HG03103 (cell line): ENCODE data around the gene TRIP6.

ENCODE experiments used
- ATAC-seq: cut with Tn5 transposase; IDR thresholded peaks from one replicate; pipeline ENCODE4 v1.9.1; 2021; ENCODE audit warnings: low read depth; ENCODE audit not compliant: unreplicated experiment

The TRIP6 gene

DNA sequence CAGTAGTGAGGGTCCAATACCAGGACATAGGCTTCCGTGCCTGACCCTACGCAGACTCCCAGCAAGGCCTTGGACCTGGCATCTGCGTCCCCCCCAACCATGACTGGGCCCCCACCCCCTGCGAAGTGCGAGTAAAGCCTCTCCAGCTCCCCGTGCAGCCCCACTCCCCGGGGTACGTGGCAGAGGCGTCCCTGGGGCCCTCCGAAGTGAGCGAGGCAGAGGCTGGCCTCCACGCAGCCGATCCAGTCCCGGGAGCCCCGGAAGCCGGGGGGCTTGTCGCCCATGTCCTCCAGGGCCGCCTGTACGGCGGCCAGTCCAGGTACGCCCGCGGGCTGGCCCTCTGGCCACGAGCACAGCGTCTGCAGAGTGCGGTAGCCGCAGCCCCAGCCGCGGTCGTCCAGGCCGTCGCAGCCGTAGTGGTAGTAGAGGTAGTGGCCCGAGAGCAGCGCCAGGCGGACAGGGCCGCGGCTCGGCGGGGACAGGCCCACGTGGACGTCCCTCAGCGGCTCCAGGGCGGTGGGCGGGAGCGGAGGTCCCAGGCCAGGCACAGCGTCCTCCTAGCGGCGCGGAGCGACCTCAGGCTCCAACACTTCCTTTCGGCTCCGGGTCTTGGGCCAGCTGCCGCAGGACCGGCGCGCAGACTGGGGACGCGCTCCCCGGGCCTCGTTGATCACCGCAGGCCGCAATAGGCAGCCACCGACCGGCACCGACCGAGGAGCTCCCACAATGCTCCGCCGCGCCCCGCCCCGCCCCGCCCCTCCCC, 22.0 kb downstream of the TRIP6 start, which contains the start of gene UFSP1:
TSS of gene UFSP1 (minus strand) at position 728 of the 763 bp plus-strand sequence. CDS start at position 284, 444 bp downstream.
- peak; percentile 12 for ATAC-seq

DNA sequence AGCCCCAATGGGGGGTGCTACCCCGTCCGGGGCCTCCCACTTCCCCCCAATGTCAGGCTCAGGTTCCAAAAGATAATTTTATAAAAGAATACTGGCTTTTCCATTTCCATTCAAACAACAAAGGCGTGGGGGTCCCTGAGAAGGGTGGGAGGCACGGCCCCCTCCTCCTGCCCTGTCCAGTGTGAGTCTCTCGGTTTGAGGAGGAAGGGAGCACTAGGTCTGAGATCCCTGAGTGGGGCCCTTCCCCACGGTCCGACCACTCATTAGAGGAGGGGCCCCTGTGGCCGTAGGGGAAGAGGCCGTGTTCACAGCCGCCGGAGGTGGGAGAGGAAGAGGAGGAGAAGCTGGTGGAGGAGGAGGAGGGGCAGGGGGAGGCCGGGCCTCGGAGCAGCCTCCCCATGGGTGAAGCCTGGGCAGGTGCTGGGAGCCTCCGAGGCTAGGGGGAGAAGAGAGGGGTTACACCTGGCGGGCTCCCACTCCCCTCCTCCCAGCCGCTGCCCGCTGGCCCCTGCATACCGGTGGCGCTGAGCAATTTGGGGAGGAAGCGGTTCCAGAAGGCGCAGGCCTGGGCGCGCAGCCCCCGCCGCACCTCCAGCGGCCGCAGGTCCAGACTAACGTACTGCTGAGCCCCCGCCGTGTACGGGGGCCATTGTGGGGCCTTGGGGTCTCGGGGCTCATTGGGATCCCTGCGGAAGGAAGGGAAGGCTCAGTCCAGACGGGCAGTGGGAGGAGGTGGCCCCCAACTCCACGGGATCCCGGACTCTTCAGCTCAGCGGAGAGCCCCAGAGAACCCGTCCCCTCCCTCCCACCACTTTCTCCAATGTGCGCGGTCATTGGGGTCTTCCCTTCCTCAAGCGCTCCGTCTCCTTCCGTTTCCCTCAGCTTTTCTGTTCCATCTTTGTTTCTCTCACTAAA, 23.7 kb downstream of the TRIP6 start:
- ATAC-seq, result no peak

DNA sequence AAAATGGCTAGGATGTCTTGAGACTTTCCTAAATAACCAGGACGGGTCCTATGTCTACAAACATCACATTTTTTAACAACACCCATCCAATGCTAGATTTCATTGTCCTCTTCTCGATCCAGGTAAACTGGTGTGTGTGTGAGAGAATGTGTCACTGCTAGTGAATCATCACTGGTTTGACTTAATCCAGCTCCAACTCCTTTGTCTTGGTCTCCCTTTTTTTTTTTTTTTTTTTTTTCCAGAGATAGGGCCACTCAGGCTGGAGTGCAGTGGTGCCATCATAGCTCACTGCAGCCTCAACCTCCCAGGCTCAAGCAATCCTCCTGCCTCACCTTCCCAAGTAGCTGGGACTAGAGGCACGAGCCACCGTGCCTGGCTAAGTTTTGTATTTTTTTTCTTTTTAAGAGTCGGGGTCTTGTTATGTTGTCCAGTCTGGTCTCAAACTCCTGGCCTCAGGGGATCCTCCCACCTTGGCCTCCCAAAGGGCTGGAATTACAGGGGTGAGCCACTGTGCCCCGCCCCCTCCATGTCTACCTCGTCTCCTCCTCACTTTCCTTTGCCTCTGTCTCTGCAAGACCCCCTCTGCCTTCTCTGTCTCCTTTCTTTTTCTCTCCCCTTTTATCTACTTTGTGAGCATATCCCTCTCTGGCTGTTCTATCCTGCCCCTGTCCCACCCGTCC, 24.5 kb downstream of the TRIP6 start:
- ATAC-seq, result no peak

DNA sequence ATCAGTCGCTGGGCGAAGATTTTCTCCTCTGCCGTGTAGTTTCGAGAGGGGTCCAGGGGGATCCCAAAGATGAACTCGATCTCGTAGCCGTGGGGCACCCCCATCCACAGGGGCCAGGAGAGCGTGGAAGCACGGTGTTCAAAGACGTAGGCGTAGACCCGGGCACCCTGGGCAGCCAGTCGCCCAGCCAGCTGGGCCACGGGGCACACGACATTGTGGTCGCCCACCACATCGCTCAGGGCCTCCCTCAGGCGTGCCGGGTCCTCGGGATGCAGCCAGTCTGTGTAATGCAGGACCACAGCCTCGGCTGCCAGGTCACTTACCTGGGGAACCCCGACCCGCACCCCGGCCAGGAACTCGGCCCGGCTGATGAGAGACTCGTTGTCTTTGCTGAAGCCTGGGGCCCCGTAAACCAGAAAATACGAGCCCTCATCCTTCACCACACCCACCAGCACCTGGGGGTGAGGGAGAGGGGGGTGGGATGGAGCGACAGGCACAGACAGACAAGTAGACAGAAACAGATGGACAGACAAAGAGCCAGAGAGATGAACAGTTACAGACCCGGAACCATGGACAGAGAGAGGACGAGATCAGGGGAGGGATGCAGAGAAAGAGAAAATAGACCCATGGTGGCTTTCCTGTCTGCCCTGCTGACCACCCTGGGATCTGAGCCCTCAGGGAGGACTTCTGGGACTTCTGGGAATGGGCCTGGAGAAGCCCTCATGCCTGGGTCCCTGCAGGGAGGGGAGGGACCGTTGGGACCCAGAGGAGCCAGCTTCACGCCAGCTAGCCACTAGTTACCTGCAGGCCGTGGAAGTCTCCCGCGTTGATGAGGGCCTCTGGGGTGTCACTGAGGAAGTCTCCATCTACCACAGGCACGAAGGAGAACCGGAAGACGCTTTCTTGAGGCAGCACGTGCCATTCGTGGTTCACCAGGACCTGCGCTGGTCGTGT, 25.5 kb downstream of the TRIP6 start:
- no peak for ATAC-seq

DNA sequence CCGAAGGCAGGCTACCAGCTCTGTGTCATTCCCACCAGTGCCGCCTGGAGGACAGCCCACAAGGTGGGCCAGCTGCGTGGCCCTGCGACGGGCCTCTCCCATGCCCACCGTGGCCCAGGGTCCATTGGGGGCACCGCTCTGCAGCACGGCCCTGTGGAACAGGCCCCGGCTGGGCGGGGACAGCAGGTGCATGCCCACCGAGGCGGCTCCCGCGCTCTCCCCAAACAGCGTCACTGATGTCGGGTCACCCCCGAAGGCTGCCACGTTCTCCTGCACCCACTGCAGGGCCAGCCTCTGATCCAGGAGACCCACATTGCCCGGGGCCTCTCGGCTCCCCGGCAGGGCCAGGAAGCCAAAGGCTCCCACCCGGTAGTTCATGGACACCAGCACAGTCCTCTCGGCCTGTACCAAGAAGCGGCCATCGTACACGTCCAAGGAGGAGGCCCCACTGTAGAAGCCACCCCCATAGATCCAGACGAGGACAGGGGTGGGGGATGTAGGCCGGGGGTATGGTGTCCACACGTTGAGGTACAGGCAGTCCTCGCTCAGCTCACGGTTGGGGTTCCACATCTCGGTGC, 26.2 kb downstream of the TRIP6 start:
- ATAC-seq, result no peak

DNA sequence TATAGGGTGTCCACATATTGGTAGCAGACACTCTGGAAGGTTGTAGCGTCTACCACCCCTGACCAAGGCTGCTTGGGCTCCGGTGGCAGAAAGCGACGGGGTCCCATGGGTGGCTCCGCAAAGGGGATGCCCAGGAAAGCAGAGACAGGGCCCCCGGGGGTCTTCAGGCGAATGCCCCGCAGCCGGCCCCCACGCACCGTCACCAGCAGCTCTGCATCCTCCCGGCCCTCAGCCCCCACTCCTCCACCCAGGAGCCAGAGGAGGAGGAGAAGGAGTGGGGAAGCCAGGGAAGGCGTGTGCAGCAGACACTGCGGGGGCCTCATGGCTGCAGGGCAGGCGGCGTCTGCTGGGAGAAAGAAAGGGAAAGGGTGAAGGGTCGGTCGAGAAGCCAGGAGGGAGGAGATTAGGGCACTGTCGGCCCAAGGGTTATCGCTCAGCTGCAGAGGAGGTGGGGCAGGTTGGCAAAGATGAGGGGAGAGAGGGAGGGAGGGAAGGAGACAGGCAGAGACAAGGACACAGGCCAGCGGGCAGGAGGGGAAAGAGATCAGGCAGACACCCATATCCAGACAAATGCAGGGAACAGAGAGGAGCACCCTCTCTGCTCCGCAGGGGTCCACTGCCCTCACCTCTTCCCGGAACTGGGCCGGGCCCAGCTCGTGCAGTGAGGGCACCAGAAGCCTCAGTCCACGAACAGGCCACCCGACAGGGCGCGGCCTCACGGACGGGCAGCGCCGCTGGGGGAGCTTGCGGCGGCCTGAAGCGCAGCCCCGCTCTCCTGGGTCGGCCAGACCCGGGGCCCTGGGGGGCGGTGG, 26.9 kb downstream of the TRIP6 start:
- no peak for ATAC-seq

DNA sequence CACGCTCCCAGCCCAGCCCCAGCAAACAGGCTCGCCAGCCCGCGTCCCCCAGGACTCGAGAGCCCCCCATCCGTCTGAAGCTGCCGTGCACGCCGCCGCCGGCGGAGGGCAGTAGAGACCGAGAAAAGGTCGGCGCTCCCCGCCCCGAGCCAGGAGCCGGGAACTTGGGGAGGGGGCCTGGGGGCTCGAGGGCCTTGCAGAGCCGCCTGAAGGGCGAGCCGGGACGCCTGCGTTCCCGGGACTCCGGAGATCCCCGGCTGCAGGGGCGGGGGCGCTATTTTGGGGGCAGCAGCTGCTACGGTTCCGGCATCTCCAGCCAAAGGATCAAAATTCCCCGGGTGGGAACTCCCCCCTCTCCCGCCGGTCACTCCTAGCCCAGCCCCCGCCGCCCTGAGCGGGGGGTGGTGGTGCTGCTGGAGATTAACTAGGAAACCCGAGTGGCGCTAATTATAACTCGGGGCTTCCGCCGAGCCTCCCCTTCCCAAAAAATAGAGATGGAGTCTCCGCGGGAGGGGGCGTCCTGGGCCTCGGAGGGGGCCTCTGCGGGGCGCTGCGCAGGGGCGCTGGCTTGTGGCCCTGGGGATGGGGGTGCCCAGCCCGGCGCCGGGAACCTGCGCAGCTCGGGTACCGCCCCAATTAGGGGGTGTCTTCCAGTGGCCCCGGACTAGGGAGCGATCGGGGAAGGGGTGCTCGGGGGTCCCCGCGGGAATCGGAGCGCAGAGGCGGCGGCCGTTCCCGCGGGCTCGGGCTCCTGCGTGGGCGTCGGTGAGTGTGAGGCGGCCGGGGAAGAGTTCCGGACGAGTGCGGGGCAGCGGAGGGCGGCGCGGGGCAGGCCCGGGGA, 27.9 kb downstream of the TRIP6 start:
- no peak for ATAC-seq

DNA sequence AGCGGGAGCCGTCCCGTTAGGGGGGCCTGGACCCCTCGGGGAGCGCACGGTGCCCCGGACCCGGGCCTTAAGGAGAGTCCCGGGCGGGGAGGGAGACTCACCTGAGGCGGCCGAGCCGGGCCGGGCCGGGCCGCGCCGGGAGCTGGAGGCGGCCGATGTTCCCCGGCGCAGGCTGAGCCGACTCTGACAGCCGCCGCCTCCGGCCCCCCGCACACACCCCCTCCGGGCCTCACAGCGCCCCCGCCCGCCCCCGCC, 28.4 kb downstream of the TRIP6 start, which contains the start of gene ACHE:
TSS of gene ACHE (minus strand) at position 188 of the 255 bp plus-strand sequence. CDS start 1,656 bp downstream, outside the sequence.
- ATAC-seq, result no peak

DNA sequence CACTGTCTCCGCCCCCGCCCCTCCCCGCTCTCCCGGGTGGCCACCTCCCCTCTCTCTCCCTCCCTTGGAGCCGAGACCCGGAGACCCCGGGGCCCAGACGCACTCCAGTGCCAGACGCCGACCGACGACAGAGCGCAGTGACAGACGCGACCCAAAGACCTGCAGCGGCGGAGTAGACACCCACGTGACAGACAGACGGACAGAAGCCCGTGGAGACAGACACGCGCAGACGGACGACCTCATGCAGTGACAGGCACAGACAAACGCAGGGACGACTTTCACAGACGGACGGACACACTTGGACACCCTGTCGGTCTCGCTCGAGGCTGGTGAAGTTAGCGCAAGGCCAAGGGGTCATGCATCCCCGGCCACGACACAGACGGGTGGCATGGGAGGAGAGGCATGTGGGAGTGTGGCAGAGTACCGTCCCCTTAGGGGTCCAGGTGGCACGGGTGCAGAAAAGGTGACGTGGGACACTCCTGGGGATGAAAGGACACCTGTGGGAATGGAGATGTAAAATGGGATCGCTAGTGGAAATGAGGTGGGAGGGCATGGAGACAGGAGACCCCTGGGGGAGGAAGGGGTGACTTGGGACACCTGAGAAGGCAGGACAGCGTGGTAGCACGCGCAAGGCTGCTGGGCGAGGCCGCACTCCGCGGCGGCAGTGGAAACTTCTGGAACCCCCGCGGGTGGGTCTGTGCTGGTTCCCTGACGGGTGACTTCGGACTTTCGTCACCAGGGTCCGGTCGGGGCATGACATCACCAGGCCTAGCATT, 29.0 kb downstream of the TRIP6 start:
- ATAC-seq, result no peak

DNA sequence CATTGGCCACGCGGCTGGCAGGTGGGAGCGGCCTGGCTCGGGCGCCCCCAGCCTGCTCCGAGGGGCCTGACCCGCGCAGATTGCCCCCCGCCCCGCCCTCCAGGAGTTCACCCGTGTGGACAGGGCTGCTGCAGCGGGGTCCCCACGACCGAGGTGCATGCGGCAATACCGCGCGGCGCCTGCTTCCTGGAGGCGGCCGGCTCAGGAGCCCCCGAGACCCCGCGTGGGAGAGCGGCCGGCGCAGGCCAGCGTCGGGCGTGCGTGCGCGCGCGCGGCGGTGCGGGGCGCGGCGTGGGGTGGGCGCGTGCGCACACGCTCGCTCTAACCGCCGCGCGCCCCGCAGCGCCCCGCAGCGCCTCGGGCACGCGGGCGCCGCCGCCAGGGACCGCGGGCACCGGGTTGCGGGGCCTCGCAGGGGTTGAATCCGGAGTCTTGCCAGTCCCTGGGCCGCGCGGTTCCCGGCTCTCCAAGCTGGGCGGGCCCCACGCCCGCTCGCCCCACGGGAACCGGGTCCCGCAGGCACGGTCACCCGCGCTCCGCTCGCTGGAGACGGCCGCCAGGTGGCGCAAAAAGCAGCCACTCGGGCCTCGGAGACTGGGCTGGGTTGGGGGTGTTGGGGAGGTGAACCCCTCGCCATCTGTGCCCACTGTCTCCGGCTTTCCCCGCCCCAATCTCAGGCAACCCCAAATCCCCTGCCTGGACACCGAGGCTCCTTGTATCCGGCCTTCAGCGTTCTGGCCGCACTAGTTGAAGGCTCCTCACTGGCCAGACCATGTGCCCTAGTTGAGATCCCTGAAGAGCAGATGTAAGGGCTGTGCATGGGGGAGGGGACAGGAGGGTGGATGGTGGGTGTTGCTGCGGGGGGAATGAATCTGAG, 29.8 kb downstream of the TRIP6 start:
- ATAC-seq, result no peak

DNA sequence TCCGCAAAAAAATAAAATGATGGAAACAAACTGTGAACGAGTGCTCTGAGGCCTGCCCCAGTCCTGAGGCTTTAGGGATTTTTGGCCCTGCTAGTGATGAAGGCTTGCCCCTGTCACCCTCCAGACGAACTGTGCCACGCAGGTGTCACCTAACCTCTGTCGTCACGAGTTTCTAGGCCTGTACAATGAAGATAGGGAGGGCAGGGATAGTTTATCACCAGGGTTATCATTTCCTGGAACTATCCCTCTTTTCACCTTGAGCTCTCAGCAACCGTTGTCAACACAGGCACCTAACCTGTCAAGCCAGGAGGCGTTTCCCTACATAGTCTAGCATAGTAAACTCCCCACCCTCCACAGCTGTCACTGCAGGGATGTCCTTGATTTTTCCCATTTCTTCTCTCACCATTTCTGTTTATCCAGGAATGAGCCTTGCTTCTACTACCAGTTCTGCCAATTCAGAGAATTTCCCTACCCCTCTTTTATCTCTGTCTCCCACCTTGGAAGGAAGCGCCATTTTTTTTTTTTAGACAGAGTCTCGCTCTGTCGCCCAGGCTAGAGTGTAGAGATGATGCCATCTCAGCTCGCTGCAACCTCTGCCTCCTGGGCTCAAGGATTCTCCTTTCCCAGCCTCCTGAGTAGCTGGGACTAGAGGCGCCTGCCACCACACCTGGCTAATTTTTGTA, 30.7 kb downstream of the TRIP6 start:
- ATAC-seq, result no peak

DNA sequence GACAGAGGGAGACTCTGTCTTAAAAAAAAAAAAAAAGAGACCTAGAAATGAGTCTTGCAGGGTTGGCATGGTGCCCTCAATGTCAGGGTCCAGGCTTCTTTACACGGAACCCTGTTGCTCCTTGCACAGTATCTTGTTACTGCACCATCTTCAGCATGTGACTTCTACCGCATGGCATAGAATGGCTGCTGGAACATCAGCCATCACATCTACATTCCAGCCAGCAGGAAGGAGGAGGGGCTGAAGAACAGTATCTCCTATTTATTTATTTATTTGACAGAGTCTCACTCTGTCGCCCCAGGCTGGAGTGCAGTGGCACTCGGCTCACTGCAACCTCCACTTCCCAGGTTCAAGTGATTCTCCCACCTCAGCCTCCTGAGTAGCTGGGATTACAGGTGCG, 32.2 kb downstream of the TRIP6 start:
- ATAC-seq, result no peak

DNA sequence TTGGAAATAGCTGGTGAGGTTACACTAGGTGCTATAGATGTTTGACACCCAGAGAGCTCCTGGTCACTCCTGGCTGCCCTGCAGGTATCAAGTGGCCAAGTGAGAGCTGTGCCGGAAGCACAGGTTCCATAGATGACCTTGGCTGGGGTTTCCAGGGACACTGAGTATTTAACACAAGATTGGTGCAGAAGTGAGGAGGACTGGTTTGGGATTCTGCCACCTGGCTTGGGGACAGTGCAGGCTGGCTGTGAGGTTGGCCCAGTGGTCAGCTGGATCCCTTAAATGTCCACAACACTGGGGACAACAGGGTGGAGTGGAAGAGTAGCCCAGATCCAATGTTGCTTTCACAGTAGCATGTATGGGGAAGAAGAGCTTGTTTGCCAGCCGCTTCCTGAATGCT, 33.8 kb downstream of the TRIP6 start:
- ATAC-seq, result no peak

DNA sequence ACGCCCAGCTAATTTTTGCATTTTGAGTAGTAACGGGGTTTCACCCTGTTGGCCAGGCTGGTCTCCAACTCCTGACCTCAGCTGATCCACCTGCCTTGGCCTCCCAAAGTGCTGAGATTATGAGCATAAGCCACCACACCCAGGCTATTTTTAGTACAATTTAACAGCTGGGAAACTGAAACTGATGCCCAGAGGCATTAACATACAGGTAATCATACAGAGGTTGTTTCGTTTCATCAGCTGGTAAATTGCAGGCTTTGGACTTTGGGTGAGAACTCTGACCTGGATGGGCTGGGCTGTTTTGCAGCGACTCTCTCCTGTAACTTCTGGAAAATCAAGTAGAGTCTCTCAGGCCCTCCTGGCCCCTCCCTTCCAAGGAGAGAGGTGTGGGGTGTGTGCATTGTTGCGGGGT, 34.7 kb downstream of the TRIP6 start:
- ATAC-seq, result no peak

DNA sequence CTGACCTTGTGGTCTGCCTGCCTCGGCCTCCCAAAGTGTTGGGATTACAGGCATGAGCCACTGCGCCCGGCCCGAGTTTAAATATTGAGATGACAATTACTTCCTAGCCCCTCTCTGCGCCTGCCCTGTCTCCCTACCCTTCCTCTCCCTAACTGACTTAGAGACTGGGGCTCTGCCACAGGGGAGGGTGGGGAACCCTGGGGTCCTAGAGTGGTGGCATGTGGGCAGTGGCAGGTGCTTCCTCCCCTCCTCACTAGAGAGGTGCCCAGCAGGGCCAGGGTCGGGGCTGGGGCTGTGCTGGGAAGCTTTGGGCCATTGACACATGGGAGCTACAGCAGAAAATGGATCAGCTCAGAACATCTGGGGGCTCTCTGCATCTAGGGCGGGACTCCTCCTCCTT, 35.5 kb downstream of the TRIP6 start:
- ATAC-seq, result no peak

DNA sequence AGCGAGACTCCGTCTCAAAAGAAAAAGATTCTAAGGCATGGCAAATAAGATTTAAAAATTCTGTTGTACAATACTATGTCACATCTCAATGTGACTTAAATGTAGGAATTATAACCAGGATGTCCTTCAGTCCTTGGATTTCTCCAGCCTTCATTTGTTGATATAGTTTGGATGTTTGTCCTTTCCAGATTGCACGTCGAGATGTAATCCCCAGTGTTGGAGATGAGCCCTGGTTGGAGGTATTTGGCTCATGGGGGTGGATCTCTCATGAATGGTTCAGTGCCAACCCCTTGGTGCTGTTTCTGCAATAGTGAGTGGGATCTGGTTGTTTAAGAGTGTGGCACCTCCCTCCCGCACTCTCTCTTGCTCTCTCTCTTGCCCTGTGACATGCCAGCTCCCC, 41.3 kb downstream of the TRIP6 start:
- ATAC-seq, result no peak
